Activated T-cell treated with anti-CD3 and anti-CD28 coated beads, Interleukin-2, amount 50 U/mL, for 72 hours (primary cell): ENCODE measurements around the gene MIGA1. TPM values are rescaled to one million over a fixed set of nuclear protein-coding genes. Genes with fewer than 3 reads are reported as not detected.
A peak's percentile ranks its signal among the peaks of the same experiment; 100 is the strongest.

Source experiments
- ATAC-seq, 2 donors: fragments of 150-1000 bp; cut with Tn5 transposase; replicated peaks in 1 of 2; 2 replicates each; pipeline ENCODE4 v1.10.0; 2021; ENCODE audit warnings: moderate library complexity in 2 of 2, mild to moderate bottlenecking in 1 of 2
- DNase-seq, 2 donors: peaks; one replicate each; pipeline ENCODE4 v3.0.0; 2021 to 2022; ENCODE audit warnings: mixed read lengths in 1 of 2
- H3K27ac Mint-ChIP-seq: one replicate; pipeline ENCODE4 v1.8.0; 2022; ENCODE audit warnings: mild to moderate bottlenecking, moderate library complexity, mixed read lengths
- H3K27me3 Mint-ChIP-seq: one replicate; pipeline ENCODE4 v1.8.0; 2022; ENCODE audit warnings: low read depth, mixed read lengths
- H3K36me3 Mint-ChIP-seq, 2 donors: one replicate each; pipeline ENCODE4 v1.8.0; 2022; ENCODE audit warnings: mixed read lengths in 2 of 2, mild to moderate bottlenecking in 1 of 2; ENCODE audit not compliant: insufficient read depth in 2 of 2
- H3K4me1 Mint-ChIP-seq: one replicate; pipeline ENCODE4 v1.8.0; 2022; ENCODE audit warnings: low read depth, mixed read lengths
- H3K4me3 Mint-ChIP-seq, 2 donors: one replicate each; pipeline ENCODE4 v1.8.0; 2022; ENCODE audit warnings: mild to moderate bottlenecking in 2 of 2, mixed read lengths in 2 of 2, moderate library complexity in 2 of 2
- H3K9me3 Mint-ChIP-seq, 2 donors: one replicate each; pipeline ENCODE4 v1.8.0; 2022; ENCODE audit warnings: mixed read lengths in 2 of 2
- total RNA-seq, 2 donors: library from RNA; stranded (reverse); gene quantifications; one replicate each; pipeline ENCODE4 v1.2.3, GENCODE V29; 2022

MIGA1 gene
- total RNA-seq, 2 donors from 2014 or later, result 11.9 to 12.4 TPM

DNA sequence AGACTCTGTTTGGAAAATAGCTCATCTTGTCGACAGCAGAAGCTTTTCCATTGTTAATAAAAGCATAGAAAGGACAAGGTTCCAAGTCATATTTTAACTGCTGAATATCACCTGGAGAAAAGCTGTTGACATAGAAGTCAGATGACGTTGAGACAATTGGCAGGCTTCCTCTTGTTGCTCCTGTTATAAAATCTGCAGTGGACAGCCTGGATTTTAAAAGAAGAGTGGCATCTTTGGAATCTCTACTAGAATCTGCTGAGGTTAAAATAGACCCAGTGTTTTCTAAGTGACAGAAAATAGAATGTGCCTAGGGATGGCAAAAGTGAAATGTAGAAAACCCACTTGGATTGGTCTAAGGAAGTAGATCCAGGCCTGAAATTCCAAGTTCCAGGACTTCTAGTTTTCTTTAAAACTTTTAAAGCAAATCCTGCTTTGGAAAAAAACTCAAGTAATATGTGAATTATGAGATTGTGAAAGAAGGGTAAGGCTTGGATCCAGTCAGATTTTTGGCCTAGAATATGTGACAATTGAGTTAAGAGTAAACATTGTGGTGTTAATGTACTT, 55.4 kb downstream of the MIGA1 start:
- Mint-ChIP-seq H3K4me1 (peaks cover 6% of the 10 kb centered on the region), H3K27me3 (no peaks in the 10 kb centered on the region), H3K9me3 (no peaks in the 10 kb centered on the region), H3K36me3 (peaks cover 0 to 4% of the 10 kb centered on the region in 2 donors), H3K4me3 (no peak overlapping the region), H3K27ac (no peak overlapping the region)
- ATAC-seq, result no peak
- DNase-seq, result no peak

DNA sequence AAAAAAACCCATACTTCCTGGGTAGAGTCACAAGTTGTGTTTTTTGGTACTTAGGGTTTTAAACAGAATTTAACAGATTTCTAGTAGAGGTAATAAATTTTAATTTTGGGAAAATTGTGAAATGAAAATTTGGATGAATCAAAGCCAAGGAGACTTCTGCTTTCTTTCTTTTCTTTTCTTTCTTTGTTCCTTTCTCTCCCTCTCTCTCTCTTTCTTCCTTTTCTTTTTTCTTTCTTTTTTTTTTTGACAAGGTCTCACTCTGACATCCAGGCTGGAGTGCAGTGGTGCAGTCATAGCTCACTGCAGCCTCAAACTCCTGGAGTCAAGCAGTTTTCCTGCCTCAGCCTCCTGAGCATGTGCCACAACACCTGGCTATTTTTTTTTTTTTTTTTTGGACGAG, 62.1 kb downstream of the MIGA1 start:
- Mint-ChIP-seq H3K9me3 (no peaks in the 10 kb centered on the region), H3K4me3 (no peak overlapping the region)
- no peak for ATAC-seq

DNA sequence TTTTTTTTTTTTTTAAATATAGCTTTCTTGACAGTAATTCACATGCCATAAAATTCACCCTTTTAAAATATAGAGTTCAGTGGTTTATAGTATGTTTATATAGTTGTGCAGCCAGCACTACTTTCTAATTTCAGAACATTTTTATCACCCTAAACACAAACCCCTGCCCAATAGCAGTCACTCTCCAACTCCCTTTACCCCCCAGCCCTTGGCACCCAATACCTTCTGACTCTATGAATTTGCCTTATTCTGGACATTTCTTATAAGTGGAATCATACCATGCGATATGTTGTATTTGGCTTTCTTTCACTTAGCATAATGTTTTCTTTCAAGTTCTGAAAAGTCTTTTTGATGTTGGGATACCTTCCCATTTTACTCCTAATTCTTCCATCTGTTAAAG, 66.5 kb downstream of the MIGA1 start:
- DNase-seq, result no peak
- peaks cover 0 to 3% of the 10 kb centered on the region in 2 donors for H3K36me3 Mint-ChIP-seq
- H3K4me1 Mint-ChIP-seq, result no peaks in the 10 kb centered on the region
- no peak overlapping the region for H3K27ac Mint-ChIP-seq
- ATAC-seq, result no peak
- no peaks in the 10 kb centered on the region for H3K9me3 Mint-ChIP-seq
- H3K27me3 Mint-ChIP-seq, result no peaks in the 10 kb centered on the region
- no peak overlapping the region for H3K4me3 Mint-ChIP-seq

More for the DNA sequence above, 62.1 kb downstream of the MIGA1 start:
- no peaks in the 10 kb centered on the region for H3K27me3 Mint-ChIP-seq
- no peaks in the 10 kb centered on the region for H3K4me1 Mint-ChIP-seq
- DNase-seq, result no peak
- H3K27ac Mint-ChIP-seq, result no peak overlapping the region
- H3K36me3 Mint-ChIP-seq, result peaks cover 0 to 3% of the 10 kb centered on the region in 2 donors

DNA sequence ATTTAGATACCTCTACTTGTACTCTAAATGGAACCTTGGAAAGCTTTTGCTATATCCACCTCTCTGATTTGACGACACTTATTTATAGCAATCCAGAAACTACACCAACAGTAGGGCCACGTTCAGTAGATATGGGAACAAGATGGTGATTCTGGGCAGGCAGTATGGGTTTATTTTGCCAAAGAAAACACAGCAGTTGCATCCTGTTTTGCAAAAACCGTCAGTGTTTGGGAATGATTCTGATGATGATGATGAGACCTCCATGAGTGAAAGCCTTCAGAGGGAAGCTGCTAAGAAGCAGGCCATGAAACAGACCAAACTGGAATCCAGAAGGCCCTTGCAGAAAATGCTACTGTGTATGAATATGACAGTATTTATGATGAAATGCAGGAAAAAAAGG, 67.5 kb downstream of the MIGA1 start:
- peaks cover 0 to 3% of the 10 kb centered on the region in 2 donors for H3K36me3 Mint-ChIP-seq
- H3K4me3 Mint-ChIP-seq, result no peak overlapping the region
- ATAC-seq, result no peak
- no peaks in the 10 kb centered on the region for H3K27me3 Mint-ChIP-seq
- DNase-seq, result no peak
- H3K4me1 Mint-ChIP-seq, result no peaks in the 10 kb centered on the region
- no peak overlapping the region for H3K27ac Mint-ChIP-seq
- H3K9me3 Mint-ChIP-seq, result no peaks in the 10 kb centered on the region

DNA sequence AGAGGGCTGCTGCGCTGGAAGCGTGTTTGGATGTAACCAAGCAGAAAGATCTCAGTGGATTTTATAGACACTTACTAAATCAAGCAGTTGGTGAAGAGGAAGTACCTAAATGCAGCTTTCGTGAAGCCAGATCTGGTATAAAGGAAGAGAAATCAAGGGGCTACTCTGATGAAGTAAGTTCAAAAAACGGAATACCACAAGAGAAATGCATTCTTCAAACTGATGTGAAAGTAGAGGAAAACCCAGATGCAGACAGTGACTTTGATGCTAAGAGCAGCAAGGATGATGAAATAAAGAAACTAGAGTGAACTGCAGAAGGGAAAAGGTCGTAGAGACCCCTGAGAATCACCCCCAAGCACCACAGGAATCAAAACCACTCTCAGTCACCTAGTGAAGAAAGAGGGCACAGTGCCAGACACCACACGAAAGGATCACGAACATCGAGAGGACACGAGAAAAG, 68.2 kb downstream of the MIGA1 start:
- DNase-seq, result peak; percentile 8 to 35

DNA sequence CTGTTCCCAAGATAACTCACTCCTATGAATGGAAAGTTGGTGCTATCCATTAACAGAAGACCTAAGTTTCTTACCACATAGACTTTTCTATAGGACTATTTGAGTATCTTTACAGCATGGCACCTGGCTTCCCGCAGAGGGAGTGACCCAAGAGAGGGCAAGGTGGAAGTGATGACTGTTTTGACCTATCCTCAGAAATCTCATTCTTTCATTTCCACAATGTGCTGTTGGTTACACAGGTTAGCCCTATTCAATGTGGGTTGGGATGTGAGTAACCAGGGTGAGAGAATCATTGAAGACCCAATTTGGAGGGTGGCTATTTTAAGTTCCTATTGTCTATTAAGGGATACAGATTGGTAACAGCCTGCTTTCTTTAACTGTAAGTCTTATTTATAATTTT, 70.6 kb downstream of the MIGA1 start:
- H3K4me3 Mint-ChIP-seq, result no peak overlapping the region
- H3K27me3 Mint-ChIP-seq, result no peaks in the 10 kb centered on the region
- H3K27ac Mint-ChIP-seq, result no peak overlapping the region
- ATAC-seq (no peak), DNase-seq (no peak)
- no peaks in the 10 kb centered on the region for H3K4me1 Mint-ChIP-seq
- peaks cover 6 to 11% of the 10 kb centered on the region in 2 donors for H3K9me3 Mint-ChIP-seq
- peaks cover 10 to 19% of the 10 kb centered on the region in 2 donors for H3K36me3 Mint-ChIP-seq

More for the DNA sequence above, 68.2 kb downstream of the MIGA1 start:
- no peaks in the 10 kb centered on the region for H3K27me3 Mint-ChIP-seq
- H3K4me1 Mint-ChIP-seq, result no peaks in the 10 kb centered on the region
- H3K4me3 Mint-ChIP-seq, result no peak overlapping the region
- peak; percentile 45 to 70 for ATAC-seq
- H3K27ac Mint-ChIP-seq, result no peak overlapping the region
- H3K9me3 Mint-ChIP-seq, result no peaks in the 10 kb centered on the region
- H3K36me3 Mint-ChIP-seq, result peaks cover 0 to 3% of the 10 kb centered on the region in 2 donors

DNA sequence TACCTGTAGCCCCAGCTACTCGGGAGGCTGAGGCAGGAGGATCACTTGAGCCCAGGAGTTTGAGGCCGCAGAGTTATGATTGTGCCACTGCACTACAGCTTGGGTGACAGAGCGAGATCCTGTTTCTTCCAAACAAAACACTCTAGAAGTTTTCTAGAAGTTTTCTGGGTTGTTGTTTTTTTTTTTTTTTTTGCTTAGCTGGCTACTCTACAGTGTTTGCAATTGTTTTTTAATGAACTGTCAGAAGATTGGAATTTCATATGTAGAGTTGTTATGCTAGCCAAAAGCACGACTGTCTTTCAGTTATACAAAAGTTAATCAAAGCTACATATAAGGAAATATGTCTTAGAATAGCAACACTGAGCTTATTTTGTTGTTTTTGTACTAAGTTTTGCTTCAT, 78.1 kb downstream of the MIGA1 start:
- ATAC-seq, result no peak
- DNase-seq, result no peak
- H3K4me3 Mint-ChIP-seq, result no peak overlapping the region
- H3K27me3 Mint-ChIP-seq, result no peaks in the 10 kb centered on the region
- H3K9me3 Mint-ChIP-seq, result peaks cover 17 to 19% of the 10 kb centered on the region in 2 donors
- H3K36me3 Mint-ChIP-seq, result peaks cover 22 to 48% of the 10 kb centered on the region in 2 donors
- H3K27ac Mint-ChIP-seq, result no peak overlapping the region
- peaks cover 10% of the 10 kb centered on the region for H3K4me1 Mint-ChIP-seq

DNA sequence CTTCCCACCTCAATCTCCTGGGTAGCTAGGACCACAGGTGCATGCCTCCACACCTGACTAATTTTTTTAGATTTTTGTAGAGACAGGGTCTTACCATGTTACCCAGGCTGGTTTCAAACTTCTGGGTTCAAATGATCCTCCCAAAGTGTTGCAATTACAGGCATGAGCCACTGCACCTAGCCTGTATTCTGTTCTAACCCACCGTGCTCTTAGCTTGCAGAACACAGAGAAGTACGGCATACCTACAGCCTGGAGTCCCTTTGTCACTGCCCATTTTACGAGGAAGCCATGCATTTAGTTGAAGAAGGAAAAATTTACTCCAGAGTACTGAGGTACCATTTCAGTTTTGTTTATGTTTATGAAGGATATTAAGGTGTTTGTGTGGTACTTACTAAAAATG, 79.3 kb downstream of the MIGA1 start:
- no peak overlapping the region for H3K4me3 Mint-ChIP-seq
- no peak for ATAC-seq
- H3K9me3 Mint-ChIP-seq, result peaks cover 17 to 19% of the 10 kb centered on the region in 2 donors
- H3K36me3 Mint-ChIP-seq, result peaks cover 17 to 42% of the 10 kb centered on the region in 2 donors
- H3K27me3 Mint-ChIP-seq, result no peaks in the 10 kb centered on the region
- no peak for DNase-seq
- no peak overlapping the region for H3K27ac Mint-ChIP-seq
- peaks cover 10% of the 10 kb centered on the region for H3K4me1 Mint-ChIP-seq

DNA sequence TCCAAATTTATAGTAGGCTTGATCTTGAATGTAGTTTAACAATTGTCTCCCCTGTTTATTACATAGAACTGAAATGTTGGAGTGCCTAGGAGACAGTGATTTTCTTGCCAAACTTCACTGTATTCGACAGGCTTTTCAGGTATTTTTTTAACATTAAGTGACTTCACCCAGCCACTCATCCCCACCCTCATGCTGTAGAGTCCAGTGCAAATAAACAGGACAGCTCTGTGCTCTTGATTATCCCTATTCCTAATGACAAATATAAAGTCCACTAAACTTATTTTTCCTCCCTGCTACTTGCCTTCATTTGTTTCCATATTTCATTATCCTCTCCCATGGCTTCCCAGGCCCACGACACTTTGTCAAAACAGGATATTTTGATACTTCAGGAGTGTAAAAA, 79.8 kb downstream of the MIGA1 start:
- Mint-ChIP-seq H3K4me1 (peaks cover 10% of the 10 kb centered on the region), H3K27me3 (no peaks in the 10 kb centered on the region), H3K36me3 (peaks cover 14 to 39% of the 10 kb centered on the region in 2 donors), H3K27ac (no peak overlapping the region), H3K9me3 (peaks cover 13 to 17% of the 10 kb centered on the region in 2 donors), H3K4me3 (no peak overlapping the region)
- no peak for ATAC-seq
- no peak for DNase-seq

DNA sequence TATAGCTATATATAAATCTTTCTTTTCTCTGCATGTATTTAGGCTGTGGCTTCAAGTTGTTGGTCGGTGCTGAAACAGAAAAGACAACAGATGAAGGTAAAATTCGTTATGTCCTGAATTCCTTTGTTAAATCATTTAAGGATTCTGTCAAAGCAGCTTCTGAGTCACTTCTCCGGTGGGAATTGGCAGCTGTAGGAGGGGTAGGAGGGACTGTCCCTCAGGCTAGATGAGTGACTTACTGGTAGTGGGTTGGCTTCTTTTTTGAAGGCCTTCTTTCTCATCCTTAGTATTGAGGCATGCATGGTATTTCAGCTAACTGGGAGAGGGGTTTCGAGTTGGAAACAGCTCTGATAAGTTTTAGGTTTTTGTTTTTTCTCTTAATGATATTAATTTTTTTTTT, 86.8 kb downstream of the MIGA1 start:
- Mint-ChIP-seq H3K27me3 (no peaks in the 10 kb centered on the region), H3K27ac (no peak overlapping the region), H3K4me1 (no peaks in the 10 kb centered on the region), H3K9me3 (no peaks in the 10 kb centered on the region), H3K36me3 (peaks cover 1 to 8% of the 10 kb centered on the region in 2 donors), H3K4me3 (no peak overlapping the region)
- ATAC-seq (no peak), DNase-seq (no peak)

DNA sequence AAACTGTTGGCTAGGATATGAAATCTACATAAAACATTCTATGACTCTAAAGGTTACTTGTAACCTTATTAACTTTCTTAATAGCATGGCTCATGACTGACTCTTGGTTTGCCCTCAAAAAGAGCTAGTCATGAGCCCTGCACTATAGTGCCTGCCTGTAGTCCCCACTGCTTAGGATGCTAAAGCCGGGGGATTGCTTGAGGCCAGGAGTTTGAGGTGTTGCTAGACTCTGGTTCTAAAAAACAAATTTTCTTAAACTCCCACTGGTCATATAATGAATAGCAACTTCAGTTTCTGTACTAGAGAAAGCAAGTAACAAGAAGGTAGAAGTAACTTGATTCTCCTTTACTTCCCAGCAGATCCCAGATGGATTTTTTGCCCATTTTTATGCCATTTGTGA, 93.2 kb downstream of the MIGA1 start:
- Mint-ChIP-seq H3K9me3 (no peaks in the 10 kb centered on the region), H3K27me3 (no peaks in the 10 kb centered on the region), H3K4me3 (no peak overlapping the region), H3K36me3 (peaks cover 0 to 3% of the 10 kb centered on the region in 2 donors), H3K27ac (no peak overlapping the region), H3K4me1 (no peaks in the 10 kb centered on the region)
- DNase-seq, result no peak
- ATAC-seq, result no peak

DNA sequence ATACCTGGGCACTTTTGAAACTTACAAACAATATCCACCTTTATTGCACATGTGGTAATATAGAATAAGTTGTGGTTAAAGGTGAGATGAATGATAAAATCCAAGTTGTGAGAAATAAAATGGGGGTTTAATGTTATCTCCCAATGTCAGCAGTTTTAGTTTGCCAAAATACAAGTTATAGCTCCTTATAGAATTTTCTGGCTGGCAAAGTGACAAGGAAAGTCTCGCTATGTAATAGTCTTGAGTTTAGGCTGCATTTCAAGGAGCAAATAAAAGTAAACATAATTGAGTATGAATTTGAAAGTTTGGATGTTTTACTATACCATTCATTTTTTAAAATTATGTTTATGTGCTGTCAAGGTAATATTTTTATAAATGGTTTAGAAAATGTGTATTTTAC, 94.0 kb downstream of the MIGA1 start:
- H3K36me3 Mint-ChIP-seq, result peaks cover 0 to 2% of the 10 kb centered on the region in 2 donors
- H3K27ac Mint-ChIP-seq, result no peak overlapping the region
- H3K4me1 Mint-ChIP-seq, result no peaks in the 10 kb centered on the region
- no peaks in the 10 kb centered on the region for H3K27me3 Mint-ChIP-seq
- H3K9me3 Mint-ChIP-seq, result no peaks in the 10 kb centered on the region
- no peak overlapping the region for H3K4me3 Mint-ChIP-seq
- DNase-seq, result no peak
- no peak for ATAC-seq

DNA sequence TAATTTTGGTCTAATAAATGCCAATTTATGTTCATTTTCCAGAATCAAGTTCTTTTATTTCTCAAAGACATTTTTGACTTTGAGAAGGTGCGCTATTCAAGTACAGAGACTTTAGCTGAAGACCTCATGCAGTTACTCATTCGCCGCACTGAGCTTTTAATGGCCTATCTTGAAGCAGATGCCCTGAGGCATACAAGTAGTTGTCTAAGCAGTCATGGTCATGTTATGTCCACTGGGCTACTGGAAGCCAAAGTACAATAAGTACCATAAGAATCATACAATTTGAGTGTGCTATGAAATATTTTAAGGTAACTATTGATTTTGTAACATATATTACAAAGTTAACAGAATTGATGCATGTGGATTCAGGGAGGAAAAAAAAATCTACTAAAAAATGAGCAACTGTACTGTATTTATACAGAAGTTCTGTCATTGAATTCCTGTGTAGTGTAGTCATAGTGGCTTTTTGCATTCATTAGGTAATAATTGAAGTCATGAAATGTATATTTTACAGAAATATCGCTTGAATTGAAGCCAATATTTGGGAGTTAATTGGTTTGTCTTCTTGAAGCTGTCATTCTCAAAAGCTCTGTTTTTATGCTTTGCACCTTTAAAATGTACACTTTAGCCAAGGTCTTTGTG, 95.5 kb downstream of the MIGA1 start:
- no peak for ATAC-seq
- Mint-ChIP-seq H3K27ac (no peak overlapping the region), H3K4me1 (no peaks in the 10 kb centered on the region), H3K9me3 (no peaks in the 10 kb centered on the region), H3K4me3 (no peak overlapping the region), H3K27me3 (no peaks in the 10 kb centered on the region), H3K36me3 (no peaks in the 10 kb centered on the region)
- DNase-seq, result no peak

DNA sequence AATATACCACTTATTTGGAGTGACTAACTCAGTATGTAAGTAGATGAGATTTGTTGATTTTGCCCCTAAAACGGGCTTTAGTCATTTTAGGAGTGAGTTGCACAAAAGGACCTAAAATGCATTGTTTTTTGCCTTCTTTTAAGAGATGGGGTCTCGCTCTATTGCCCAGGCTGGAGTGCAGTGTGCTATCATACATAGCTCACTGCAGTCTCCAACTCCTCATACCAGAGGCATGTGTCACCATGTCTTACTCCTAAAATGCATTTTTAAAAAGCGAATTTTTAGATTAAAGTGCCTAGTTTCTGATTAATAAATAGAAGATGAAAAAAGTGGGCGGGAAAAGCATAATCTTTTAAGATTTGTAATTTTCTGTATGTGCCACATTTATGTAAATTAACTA, 97.4 kb downstream of the MIGA1 start:
- DNase-seq (no peak), ATAC-seq (no peak)
- Mint-ChIP-seq H3K36me3 (no peaks in the 10 kb centered on the region), H3K4me1 (no peaks in the 10 kb centered on the region), H3K27me3 (no peaks in the 10 kb centered on the region), H3K4me3 (no peak overlapping the region), H3K9me3 (no peaks in the 10 kb centered on the region), H3K27ac (no peak overlapping the region)
